Stimulated activated CD8-positive, alpha-beta memory T cell treated with anti-CD3 and anti-CD28 coated beads, Interleukin-4, amount 100 ng/mL, for 24 hours (primary cell): ENCODE data around the gene DPP10.

ENCODE experiments used
- DNase-seq: peaks from one replicate; pipeline ENCODE4 v3.0.0-alpha.2; 2020; ENCODE audit warnings: low read depth

Gene DPP10

GRCh38 chr2:115277366-115277765 lies 834.9 kb downstream of the DPP10 start:
- no peak for DNase-seq

- no peak for DNase-seq
Measured at GRCh38 chr2:115285416-115285815, 843.0 kb downstream of the DPP10 start.

GRCh38 chr2:115290478-115290877 lies 848.0 kb downstream of the DPP10 start:
- no peak for DNase-seq

GRCh38 chr2:115292742-115293141 lies 850.3 kb downstream of the DPP10 start:
- no peak for DNase-seq

- DNase-seq, result no peak
Measured at GRCh38 chr2:115294999-115295398, 852.6 kb downstream of the DPP10 start.

- no peak for DNase-seq
Measured at GRCh38 chr2:115297056-115297455, 854.6 kb downstream of the DPP10 start.

- DNase-seq, result no peak
Measured at GRCh38 chr2:115299199-115299598, 856.8 kb downstream of the DPP10 start.

GRCh38 chr2:115305712-115306111 lies 863.3 kb downstream of the DPP10 start:
- DNase-seq, result no peak

GRCh38 chr2:115314119-115314518 lies 871.7 kb downstream of the DPP10 start:
- no peak for DNase-seq

- no peak for DNase-seq
Measured at GRCh38 chr2:115327061-115327460, 884.6 kb downstream of the DPP10 start.

GRCh38 chr2:115359550-115359949 lies 917.1 kb downstream of the DPP10 start:
- no peak for DNase-seq

- DNase-seq, result no peak
Measured at GRCh38 chr2:115364093-115364492, 921.7 kb downstream of the DPP10 start.

GRCh38 chr2:115369400-115369799 lies 927.0 kb downstream of the DPP10 start:
- no peak for DNase-seq

GRCh38 chr2:115374981-115375380 lies 932.5 kb downstream of the DPP10 start:
- DNase-seq, result no peak

- DNase-seq, result no peak
Measured at GRCh38 chr2:115384399-115384798, 942.0 kb downstream of the DPP10 start.

- DNase-seq, result no peak
Measured at GRCh38 chr2:115386465-115386864, 944.0 kb downstream of the DPP10 start.

GRCh38 chr2:115389024-115389423 lies 946.6 kb downstream of the DPP10 start:
- DNase-seq, result no peak

- DNase-seq, result no peak
Measured at GRCh38 chr2:115389898-115390565, 947.6 kb downstream of the DPP10 start.

GRCh38 chr2:115396579-115396978 lies 954.1 kb downstream of the DPP10 start:
- DNase-seq, result no peak

GRCh38 chr2:115400940-115401339 lies 958.5 kb downstream of the DPP10 start:
- no peak for DNase-seq

- DNase-seq, result no peak
Measured at GRCh38 chr2:115412501-115412900, 970.1 kb downstream of the DPP10 start.

- DNase-seq, result no peak
Measured at GRCh38 chr2:115413791-115414190, 971.4 kb downstream of the DPP10 start.

- no peak for DNase-seq
Measured at GRCh38 chr2:115414466-115414865, 972.0 kb downstream of the DPP10 start.

- DNase-seq, result no peak
Measured at GRCh38 chr2:115422004-115422634, 979.7 kb downstream of the DPP10 start.
